Measurements from ENCODE around the gene CDY1B.
"Not testable (repeated sequence)": the region's sequence is repeated elsewhere in the genome, so short reads cannot be mapped to it uniquely, and the experiment has no call there.

DNA sequence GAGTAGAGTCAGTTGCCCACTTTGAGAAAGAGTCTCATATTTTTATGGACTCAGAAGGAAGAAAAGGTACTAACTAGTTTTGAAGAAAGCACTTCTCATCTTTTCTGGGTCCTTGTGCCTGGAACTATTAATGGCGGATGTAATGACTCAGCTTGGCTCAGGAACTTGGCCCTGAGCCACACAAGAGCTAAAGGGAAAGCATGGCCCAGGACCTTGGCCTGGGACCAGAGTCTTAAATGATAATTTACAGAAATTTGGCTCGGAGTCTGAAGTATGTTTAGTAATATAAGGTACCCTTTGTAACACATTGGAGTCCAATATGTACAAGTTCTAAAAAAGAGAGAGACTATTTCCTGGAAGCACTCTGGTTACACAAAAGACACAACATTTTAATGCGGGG lies 4.6 kb downstream of the CDY1B start:
- TF ChIP-seq, protein P1, sequence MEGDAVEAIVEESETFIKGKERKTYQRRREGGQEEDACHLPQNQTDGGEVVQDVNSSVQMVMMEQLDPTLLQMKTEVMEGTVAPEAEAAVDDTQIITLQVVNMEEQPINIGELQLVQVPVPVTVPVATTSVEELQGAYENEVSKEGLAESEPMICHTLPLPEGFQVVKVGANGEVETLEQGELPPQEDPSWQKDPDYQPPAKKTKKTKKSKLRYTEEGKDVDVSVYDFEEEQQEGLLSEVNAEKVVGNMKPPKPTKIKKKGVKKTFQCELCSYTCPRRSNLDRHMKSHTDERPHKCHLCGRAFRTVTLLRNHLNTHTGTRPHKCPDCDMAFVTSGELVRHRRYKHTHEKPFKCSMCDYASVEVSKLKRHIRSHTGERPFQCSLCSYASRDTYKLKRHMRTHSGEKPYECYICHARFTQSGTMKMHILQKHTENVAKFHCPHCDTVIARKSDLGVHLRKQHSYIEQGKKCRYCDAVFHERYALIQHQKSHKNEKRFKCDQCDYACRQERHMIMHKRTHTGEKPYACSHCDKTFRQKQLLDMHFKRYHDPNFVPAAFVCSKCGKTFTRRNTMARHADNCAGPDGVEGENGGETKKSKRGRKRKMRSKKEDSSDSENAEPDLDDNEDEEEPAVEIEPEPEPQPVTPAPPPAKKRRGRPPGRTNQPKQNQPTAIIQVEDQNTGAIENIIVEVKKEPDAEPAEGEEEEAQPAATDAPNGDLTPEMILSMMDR (IDR thresholded peaks at IDR 0.05): not testable (repeated sequence)
- TF ChIP-seq POLR2AphosphoS5 (IDR thresholded peaks at IDR 0.05): not testable (repeated sequence)

All from suprapubic skin (tissue), 3 donors.